Measurements from ENCODE around the gene PLTP.

DNA sequence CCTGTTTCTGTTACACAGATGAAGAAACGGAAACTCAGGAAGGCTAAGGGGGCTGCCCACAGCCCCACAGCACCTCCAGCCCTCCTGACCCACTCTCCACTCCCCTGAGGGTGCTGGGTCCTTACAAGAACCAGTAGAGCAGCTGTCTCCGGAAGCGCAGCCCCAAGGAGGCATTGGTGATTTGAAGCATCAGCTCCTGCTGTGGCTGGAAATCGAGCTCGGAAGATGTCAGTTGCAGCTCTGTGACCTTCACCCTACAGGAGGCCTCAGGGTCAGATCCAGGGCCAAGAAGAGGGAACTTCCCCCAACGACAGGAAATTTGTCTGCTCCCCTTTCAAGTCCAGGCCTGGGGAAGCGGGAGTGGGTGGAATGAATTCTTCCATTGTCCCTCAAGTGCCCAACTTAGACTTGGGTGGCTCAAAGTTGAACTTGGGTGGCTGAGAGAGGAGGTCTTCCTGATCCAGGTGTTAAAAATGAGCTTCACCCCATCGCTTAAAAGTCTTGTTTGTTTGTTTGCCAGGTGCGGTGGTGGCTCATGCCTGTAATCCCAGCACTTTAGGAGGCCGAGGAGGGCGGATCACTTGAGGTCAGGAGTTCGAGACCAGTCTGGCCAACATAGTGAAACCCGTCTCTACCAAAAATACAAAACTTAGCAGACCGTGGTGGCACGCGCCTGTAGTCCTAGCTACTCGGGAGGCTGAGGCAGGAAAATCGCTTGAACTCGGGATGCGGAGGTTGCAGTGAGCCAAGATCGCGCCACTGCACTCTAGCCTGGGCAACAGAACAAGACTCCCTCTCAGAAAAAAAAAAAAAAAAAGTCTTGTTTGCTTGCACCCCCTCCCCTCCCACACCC is 1.9 kb downstream of the PLTP start:
- TF ChIP-seq, protein P1, sequence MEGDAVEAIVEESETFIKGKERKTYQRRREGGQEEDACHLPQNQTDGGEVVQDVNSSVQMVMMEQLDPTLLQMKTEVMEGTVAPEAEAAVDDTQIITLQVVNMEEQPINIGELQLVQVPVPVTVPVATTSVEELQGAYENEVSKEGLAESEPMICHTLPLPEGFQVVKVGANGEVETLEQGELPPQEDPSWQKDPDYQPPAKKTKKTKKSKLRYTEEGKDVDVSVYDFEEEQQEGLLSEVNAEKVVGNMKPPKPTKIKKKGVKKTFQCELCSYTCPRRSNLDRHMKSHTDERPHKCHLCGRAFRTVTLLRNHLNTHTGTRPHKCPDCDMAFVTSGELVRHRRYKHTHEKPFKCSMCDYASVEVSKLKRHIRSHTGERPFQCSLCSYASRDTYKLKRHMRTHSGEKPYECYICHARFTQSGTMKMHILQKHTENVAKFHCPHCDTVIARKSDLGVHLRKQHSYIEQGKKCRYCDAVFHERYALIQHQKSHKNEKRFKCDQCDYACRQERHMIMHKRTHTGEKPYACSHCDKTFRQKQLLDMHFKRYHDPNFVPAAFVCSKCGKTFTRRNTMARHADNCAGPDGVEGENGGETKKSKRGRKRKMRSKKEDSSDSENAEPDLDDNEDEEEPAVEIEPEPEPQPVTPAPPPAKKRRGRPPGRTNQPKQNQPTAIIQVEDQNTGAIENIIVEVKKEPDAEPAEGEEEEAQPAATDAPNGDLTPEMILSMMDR (IDR thresholded peaks at IDR 0.05; ENCODE audit: insufficient read depth, low read depth, low read length), result no peak
- no peak for TF ChIP-seq EZH2 (IDR thresholded peaks at IDR 0.05; ENCODE audit: insufficient read depth, low read length)

Measured in astrocyte (in vitro differentiated cells and primary cell).